Vagina (tissue), 2 donors: Measurements from ENCODE around the gene KLK8.

ENCODE experiments used
- CTCF ChIP-seq, 3 experiments: fragments of 450-650 bp in 2 of 3; fragments of 200-600 bp in 1 of 3; sonication (generic) in 1 of 3; IDR thresholded peaks; one replicate each; pipeline ENCODE4 v1.5.1; 2017 to 2019; ENCODE audit warnings: antibody characterized with exemption in 3 of 3, mild to moderate bottlenecking in 2 of 3, moderate library complexity in 2 of 3
- POLR2A ChIP-seq, 2 donors: fragments of 450-650 bp; IDR thresholded peaks; one replicate each; pipeline ENCODE4 v1.6.1; 2017; ENCODE audit warnings: antibody characterized with exemption in 2 of 2, mild to moderate bottlenecking in 2 of 2, moderate library complexity in 2 of 2
- POLR2AphosphoS5 ChIP-seq, 2 donors: sonication (generic); formaldehyde crosslinking; IDR thresholded peaks; one replicate each; pipeline ENCODE4 v1.9.0; 2017; ENCODE audit warnings: antibody characterized with exemption in 2 of 2, mild to moderate bottlenecking in 2 of 2, low read depth in 1 of 2; ENCODE audit not compliant: insufficient read depth in 1 of 2

DNA sequence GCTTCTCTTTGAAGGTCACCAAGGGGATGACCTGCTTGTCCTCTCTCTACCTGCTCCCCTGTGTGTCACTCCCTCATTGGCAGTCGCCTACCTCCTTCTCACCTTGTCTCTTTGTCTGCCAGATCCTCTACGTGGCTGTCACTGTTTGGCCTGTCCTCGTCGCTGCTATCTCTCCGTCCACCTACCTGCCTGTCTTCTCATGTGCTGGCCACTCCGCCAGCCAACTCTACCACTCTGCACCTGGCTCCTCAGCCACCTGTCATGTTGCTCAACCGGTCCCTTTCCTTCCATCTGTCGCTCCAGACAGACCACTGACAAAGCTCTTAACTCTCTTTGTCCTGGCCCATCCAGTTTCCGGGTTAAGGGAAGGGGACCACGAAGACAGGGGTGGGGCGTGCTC, 33.3 kb upstream of the KLK8 start, which contains the start of gene KLK12:
- no peak for TF ChIP-seq CTCF (IDR thresholded peaks at IDR 0.05)
- TF ChIP-seq POLR2A (IDR thresholded peaks at IDR 0.05) = no peak
- no peak for TF ChIP-seq POLR2AphosphoS5 (IDR thresholded peaks at IDR 0.05; ENCODE audit: insufficient read depth in 1 of 2, low read depth in 1 of 2)
